ENCODE measurements around the gene FBRSL1.

Gene FBRSL1

GRCh38 chr12:132482771-132483170 lies 7.2 kb upstream of the FBRSL1 start:
- no peak for DNase-seq (ENCODE audit: extremely low read depth, insufficient read length)
- H3K4me3 ChIP-seq (replicated peaks; ENCODE audit: low read depth, low read length): no peak overlapping the region
- no peaks in the 10 kb centered on the region for H3K36me3 ChIP-seq (ENCODE audit: control insufficient read depth, insufficient read depth, low read length)
- H3K27me3 ChIP-seq (replicated peaks; ENCODE audit: control insufficient read depth, insufficient read depth, low read length): no peaks in the 10 kb centered on the region; the same call in 1 of the 2 replicates
- no peak for TF ChIP-seq CTCF (IDR thresholded peaks at IDR 0.05; ENCODE audit: insufficient read depth, low read length, poor library complexity, severe bottlenecking)

GRCh38 chr12:132483208-132483607 lies 6.7 kb upstream of the FBRSL1 start:
- H3K27me3 ChIP-seq (replicated peaks; ENCODE audit: control insufficient read depth, insufficient read depth, low read length): no peaks in the 10 kb centered on the region; the same call in 1 of the 2 replicates
- no peak for TF ChIP-seq CTCF (IDR thresholded peaks at IDR 0.05; ENCODE audit: insufficient read depth, low read length, poor library complexity, severe bottlenecking)
- DNase-seq (ENCODE audit: extremely low read depth, insufficient read length): no peak

GRCh38 chr12:132483612-132484011 lies 6.3 kb upstream of the FBRSL1 start:
- no peaks in the 10 kb centered on the region; the same call in 1 of the 2 replicates for H3K27me3 ChIP-seq (replicated peaks; ENCODE audit: control insufficient read depth, insufficient read depth, low read length)
- no peak overlapping the region for H3K4me3 ChIP-seq (replicated peaks; ENCODE audit: low read depth, low read length)
- no peaks in the 10 kb centered on the region for H3K36me3 ChIP-seq (ENCODE audit: control insufficient read depth, insufficient read depth, low read length)
- no peak for DNase-seq (ENCODE audit: extremely low read depth, insufficient read length)
- no peak for TF ChIP-seq CTCF (IDR thresholded peaks at IDR 0.05; ENCODE audit: insufficient read depth, low read length, poor library complexity, severe bottlenecking)

More at GRCh38 chr12:132483208-132483607, 6.7 kb upstream of the FBRSL1 start:
- no peak overlapping the region for H3K4me3 ChIP-seq (replicated peaks; ENCODE audit: low read depth, low read length)
- H3K36me3 ChIP-seq (ENCODE audit: control insufficient read depth, insufficient read depth, low read length): no peaks in the 10 kb centered on the region

- no peak overlapping the region for H3K4me3 ChIP-seq (replicated peaks; ENCODE audit: low read depth, low read length)
- no peak for TF ChIP-seq CTCF (IDR thresholded peaks at IDR 0.05; ENCODE audit: insufficient read depth, low read length, poor library complexity, severe bottlenecking)
- no peak for DNase-seq (ENCODE audit: extremely low read depth, insufficient read length)
- no peaks in the 10 kb centered on the region; the same call in 1 of the 2 replicates for H3K27me3 ChIP-seq (replicated peaks; ENCODE audit: control insufficient read depth, insufficient read depth, low read length)
- H3K36me3 ChIP-seq (ENCODE audit: control insufficient read depth, insufficient read depth, low read length): no peaks in the 10 kb centered on the region
These were observed 5.6 kb upstream of the FBRSL1 start for GRCh38 chr12:132484183-132484890.

- Histone ChIP-seq H3K36me3 (ENCODE audit: control insufficient read depth, insufficient read depth, low read length) (no peaks in the 10 kb centered on the region), H3K27me3 (replicated peaks; ENCODE audit: control insufficient read depth, insufficient read depth, low read length) (no peaks in the 10 kb centered on the region; the same call in 1 of the 2 replicates), H3K4me3 (replicated peaks; ENCODE audit: low read depth, low read length) (no peak overlapping the region)
- no peak for DNase-seq (ENCODE audit: extremely low read depth, insufficient read length)
- no peak for TF ChIP-seq CTCF (IDR thresholded peaks at IDR 0.05; ENCODE audit: insufficient read depth, low read length, poor library complexity, severe bottlenecking)
These were observed 5.0 kb upstream of the FBRSL1 start for GRCh38 chr12:132484891-132485441.
